SK-N-SH treated with all-trans-retinoic acid at 6 μM for 48 hours (cell line): ENCODE measurements around the gene IFT122.

Experiments
- ARNTL ChIP-seq: fragments of 450-650 bp; formaldehyde crosslinking; IDR thresholded peaks from 2 replicates; pipeline ENCODE4 v1.5.0; 2020; ENCODE audit warnings: low read depth, mild to moderate bottlenecking, moderate library complexity, borderline replicate concordance
- CREB5 ChIP-seq: fragments of 250-450 bp; sonication (Bioruptor Pico); IDR thresholded peaks from 2 replicates; pipeline ENCODE4 v1.5.1; 2020; ENCODE audit warnings: low read depth, mild to moderate bottlenecking, moderate library complexity
- PPARA ChIP-seq: fragments of 250-450 bp; sonication (Bioruptor Pico); IDR thresholded peaks from 2 replicates; pipeline ENCODE4 v1.5.0; 2020; ENCODE audit warnings: mild to moderate bottlenecking, borderline replicate concordance
- ZFP30 ChIP-seq: fragments of 450-650 bp; formaldehyde crosslinking; IDR thresholded peaks from 2 replicates; pipeline ENCODE4 v1.5.0; 2022; ENCODE audit warnings: mild to moderate bottlenecking, moderate library complexity
- ZNF70 ChIP-seq: fragments of 450-650 bp; formaldehyde crosslinking; IDR thresholded peaks from 2 replicates; pipeline ENCODE4 v1.5.0; 2020; ENCODE audit warnings: mild to moderate bottlenecking, moderate library complexity

DNA sequence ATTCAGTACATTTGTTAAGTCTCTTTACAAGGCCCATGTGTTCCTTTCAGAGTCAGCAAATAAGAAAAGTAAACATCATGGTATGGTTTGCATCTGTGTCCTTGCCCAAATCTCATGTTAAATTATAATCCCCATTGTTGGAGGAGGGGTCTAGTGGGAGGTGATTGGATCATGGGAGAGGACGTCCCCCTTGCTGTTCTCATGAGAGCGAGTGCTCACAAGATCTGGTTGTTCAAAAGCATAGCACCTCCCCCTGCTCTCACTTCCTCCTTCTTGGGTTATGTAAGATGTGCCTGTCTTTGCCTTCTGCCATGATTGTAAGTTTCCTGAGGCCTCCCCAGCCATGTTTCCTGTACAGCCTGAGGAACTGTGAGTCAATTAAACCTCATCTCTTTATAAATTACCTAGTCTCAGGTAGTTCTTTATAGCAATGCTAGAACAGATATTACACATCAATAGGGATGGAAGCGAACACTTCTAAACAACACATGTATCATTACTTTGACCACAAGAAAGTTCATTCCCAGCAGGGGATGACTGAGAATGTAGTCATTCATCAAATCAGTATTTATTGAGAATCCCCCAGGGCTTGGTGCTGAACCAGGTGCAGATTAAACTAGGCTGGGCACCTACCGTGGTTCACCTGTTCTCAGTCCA is 15.7 kb upstream of the IFT122 start:
- TF ChIP-seq ZNF70: no peak
- TF ChIP-seq ARNTL (CRISPR knock-in tag): no peak
- no peak for TF ChIP-seq PPARA (CRISPR knock-in tag)
- no peak for TF ChIP-seq CREB5 (CRISPR knock-in tag)
- TF ChIP-seq ZFP30 (CRISPR knock-in tag): no peak
